ENCODE measurements around the gene PILRA.

- TF ChIP-seq, protein P1, sequence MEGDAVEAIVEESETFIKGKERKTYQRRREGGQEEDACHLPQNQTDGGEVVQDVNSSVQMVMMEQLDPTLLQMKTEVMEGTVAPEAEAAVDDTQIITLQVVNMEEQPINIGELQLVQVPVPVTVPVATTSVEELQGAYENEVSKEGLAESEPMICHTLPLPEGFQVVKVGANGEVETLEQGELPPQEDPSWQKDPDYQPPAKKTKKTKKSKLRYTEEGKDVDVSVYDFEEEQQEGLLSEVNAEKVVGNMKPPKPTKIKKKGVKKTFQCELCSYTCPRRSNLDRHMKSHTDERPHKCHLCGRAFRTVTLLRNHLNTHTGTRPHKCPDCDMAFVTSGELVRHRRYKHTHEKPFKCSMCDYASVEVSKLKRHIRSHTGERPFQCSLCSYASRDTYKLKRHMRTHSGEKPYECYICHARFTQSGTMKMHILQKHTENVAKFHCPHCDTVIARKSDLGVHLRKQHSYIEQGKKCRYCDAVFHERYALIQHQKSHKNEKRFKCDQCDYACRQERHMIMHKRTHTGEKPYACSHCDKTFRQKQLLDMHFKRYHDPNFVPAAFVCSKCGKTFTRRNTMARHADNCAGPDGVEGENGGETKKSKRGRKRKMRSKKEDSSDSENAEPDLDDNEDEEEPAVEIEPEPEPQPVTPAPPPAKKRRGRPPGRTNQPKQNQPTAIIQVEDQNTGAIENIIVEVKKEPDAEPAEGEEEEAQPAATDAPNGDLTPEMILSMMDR (IDR thresholded peaks at IDR 0.05), result no peak
- no peak for TF ChIP-seq POLR2A (IDR thresholded peaks at IDR 0.05)
- no peak for TF ChIP-seq POLR2AphosphoS5 (IDR thresholded peaks at IDR 0.05)
These were observed 13.0 kb upstream of the PILRA start for GRCh38 chr7:100360135-100360854.

Measured in suprapubic skin (tissue), 4 donors.